ENCODE measurements around the gene MTFR2. TPM values are rescaled to one million over a fixed set of nuclear protein-coding genes. Genes with fewer than 3 reads are reported as not detected.

Gene MTFR2
- total RNA-seq, 1 donor from 2014 or later, result 3.9 TPM

DNA sequence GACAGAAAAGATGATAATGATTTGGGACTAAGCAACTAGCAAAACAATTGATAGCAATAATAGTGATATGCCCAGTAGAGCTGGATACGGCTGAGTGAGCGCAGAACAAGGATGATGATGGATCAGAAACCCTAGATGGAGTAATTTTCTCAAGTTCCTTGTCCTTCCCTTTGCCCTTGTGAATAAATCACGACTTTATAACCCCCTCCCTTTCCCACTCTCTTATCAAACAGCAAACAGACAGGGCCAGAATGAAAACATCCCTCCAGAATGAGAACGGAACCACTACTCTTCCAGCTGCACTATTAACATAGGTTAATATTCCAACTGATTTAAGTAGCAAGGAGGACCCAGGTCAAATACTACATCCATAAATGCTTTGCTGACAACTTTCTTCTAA lies 1.3 kb upstream of the MTFR2 start:
- H3K4me3 Mint-ChIP-seq, result peak overlapping the region; percentile 97
- no peaks in the 10 kb centered on the region for H3K27me3 Mint-ChIP-seq
- DNase-seq (ENCODE audit: extremely low spot score, unreplicated experiment), result no peak
- H3K27ac Mint-ChIP-seq, result peak overlapping the region; percentile 94
- TF ChIP-seq, protein P1, sequence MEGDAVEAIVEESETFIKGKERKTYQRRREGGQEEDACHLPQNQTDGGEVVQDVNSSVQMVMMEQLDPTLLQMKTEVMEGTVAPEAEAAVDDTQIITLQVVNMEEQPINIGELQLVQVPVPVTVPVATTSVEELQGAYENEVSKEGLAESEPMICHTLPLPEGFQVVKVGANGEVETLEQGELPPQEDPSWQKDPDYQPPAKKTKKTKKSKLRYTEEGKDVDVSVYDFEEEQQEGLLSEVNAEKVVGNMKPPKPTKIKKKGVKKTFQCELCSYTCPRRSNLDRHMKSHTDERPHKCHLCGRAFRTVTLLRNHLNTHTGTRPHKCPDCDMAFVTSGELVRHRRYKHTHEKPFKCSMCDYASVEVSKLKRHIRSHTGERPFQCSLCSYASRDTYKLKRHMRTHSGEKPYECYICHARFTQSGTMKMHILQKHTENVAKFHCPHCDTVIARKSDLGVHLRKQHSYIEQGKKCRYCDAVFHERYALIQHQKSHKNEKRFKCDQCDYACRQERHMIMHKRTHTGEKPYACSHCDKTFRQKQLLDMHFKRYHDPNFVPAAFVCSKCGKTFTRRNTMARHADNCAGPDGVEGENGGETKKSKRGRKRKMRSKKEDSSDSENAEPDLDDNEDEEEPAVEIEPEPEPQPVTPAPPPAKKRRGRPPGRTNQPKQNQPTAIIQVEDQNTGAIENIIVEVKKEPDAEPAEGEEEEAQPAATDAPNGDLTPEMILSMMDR (conservative IDR thresholded peaks at IDR 0.05), result no peak
- peaks cover 31% of the 10 kb centered on the region for H3K4me1 Mint-ChIP-seq (ENCODE audit: unreplicated experiment)
- no peaks in the 10 kb centered on the region for H3K36me3 Mint-ChIP-seq
- H3K9me3 Mint-ChIP-seq, result no peaks in the 10 kb centered on the region

- TF ChIP-seq, protein P1 (conservative IDR thresholded peaks at IDR 0.05), result no peak
- H3K36me3 Mint-ChIP-seq, result no peaks in the 10 kb centered on the region
- DNase-seq (ENCODE audit: extremely low spot score, unreplicated experiment), result no peak
- H3K4me1 Mint-ChIP-seq (ENCODE audit: unreplicated experiment), result peaks cover 31% of the 10 kb centered on the region
- no peaks in the 10 kb centered on the region for H3K27me3 Mint-ChIP-seq
- H3K9me3 Mint-ChIP-seq, result no peaks in the 10 kb centered on the region
- peak overlapping the region; percentile 94 for H3K27ac Mint-ChIP-seq
- H3K4me3 Mint-ChIP-seq, result peak overlapping the region; percentile 97
Observed at GRCh38 chr6:136250686-136251008, 536 bp upstream of the MTFR2 start.

DNA sequence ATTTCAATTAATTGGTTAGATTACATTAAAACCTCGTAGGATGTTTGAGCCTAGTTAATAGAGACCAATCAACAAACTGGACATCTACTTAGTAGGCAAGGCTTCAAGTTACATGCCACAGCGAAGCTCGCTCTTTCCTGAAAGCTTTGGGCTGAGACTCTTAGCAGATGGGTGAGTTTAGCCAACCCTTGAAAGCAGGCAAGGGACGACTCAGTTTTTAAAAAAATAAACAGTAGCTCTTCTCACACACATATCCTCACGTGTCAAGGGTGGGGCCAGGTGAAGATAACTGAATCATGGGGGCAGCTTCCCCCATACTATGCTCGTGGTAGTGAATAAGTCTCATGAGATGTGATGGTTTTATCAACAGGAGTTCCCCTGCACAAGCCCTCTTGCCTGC lies 775 bp downstream of the MTFR2 start:
- peaks cover 25% of the 10 kb centered on the region for H3K4me1 Mint-ChIP-seq (ENCODE audit: unreplicated experiment)
- H3K36me3 Mint-ChIP-seq, result peaks cover 1% of the 10 kb centered on the region
- DNase-seq (ENCODE audit: extremely low spot score, unreplicated experiment), result no peak
- TF ChIP-seq, protein P1 (conservative IDR thresholded peaks at IDR 0.05), result no peak
- H3K27ac Mint-ChIP-seq, result peak overlapping the region; percentile 94
- H3K9me3 Mint-ChIP-seq, result no peaks in the 10 kb centered on the region
- H3K27me3 Mint-ChIP-seq, result no peaks in the 10 kb centered on the region
- H3K4me3 Mint-ChIP-seq, result peak overlapping the region; percentile 97

DNA sequence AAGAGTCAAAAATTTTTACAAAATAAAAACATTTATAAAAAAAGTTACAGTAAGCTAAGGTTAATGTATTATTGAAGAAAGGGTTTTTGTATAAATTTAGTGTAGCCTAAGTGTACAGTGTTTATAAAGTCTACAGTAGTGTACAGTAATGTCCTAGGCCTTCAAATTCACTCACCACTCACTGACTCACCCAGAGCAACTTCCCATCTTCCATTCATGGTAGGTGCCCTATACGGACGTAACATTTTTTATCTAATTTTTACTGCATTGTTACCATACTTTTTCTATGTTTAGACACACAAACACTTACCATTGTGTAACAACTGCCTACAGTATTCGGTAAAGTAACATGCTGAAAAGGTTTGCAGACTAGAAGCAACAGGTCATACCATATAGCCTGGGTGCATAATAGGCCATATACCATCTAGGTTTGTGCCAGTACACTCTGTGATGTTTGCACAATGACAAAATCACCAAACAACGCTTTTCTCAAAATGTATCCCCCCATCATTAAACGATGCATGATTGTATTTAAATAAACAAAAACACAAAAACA lies 6.0 kb downstream of the MTFR2 start:
- H3K27ac Mint-ChIP-seq, result no peak overlapping the region
- no peak overlapping the region for H3K4me3 Mint-ChIP-seq
- peaks cover 3% of the 10 kb centered on the region for H3K4me1 Mint-ChIP-seq (ENCODE audit: unreplicated experiment)
- no peak for DNase-seq (ENCODE audit: extremely low spot score, unreplicated experiment)
- H3K27me3 Mint-ChIP-seq, result no peaks in the 10 kb centered on the region
- peaks cover 4% of the 10 kb centered on the region for H3K36me3 Mint-ChIP-seq
- H3K9me3 Mint-ChIP-seq, result no peaks in the 10 kb centered on the region
- TF ChIP-seq, protein P1 (conservative IDR thresholded peaks at IDR 0.05), result no peak

DNA sequence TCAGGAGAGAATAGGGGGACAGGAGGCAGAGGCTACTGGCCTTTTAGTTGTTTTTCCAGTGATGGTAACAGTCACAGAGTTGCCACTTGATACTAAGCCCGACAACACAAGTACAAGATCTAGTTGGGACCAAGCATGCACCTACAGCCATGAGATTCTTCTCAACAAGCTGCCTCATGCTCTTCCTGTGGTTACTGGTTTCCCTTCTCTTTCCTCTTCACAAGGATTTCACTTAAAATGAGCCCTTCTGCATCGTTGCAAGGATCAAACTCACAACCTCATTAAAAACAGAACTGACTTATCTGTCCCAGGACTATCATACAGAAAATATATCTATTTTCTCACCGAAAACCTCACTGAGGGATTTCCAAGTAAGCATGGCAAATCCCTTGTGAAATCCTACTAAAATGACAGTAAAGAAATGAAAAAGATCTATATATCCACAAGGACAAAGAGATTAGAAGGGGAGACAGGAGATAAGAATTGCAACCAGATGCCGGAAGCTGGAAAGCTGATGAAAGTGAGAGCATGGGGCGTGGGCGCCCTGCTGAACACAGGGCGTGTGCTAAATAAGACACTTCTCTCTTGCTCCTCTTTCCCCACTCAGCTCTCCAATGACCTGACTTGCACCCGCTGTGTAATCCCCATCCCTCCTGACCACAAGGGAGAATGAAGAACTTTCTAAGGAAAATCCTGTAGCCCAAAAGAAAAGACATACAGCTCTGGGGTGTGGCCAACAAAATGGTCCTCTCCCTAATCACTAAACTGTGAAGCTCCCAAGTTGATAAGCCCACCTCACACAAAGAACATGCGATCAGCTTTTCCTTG lies 13.4 kb downstream of the MTFR2 start:
- no peak for DNase-seq (ENCODE audit: extremely low spot score, unreplicated experiment)
- Mint-ChIP-seq H3K36me3 (peaks cover 4% of the 10 kb centered on the region), H3K4me1 (ENCODE audit: unreplicated experiment) (peaks cover 12% of the 10 kb centered on the region), H3K4me3 (no peak overlapping the region), H3K27ac (no peak overlapping the region), H3K27me3 (no peaks in the 10 kb centered on the region), H3K9me3 (peaks cover 5% of the 10 kb centered on the region)
- TF ChIP-seq, protein P1 (conservative IDR thresholded peaks at IDR 0.05), result no peak
